RWPE1 (cell line): Measurements from ENCODE around the gene SPARC.

ENCODE experiments used
- CTCF ChIA-PET: fragments of 350-600 bp; sonication (Branson Sonifier 250); formaldehyde crosslinking; extraction: SDS; loops from one replicate; lab custom pipeline; 2021; lab: Yijun Ruan, JAX
- POLR2A ChIA-PET: fragments of 400-600 bp; formaldehyde crosslinking; extraction: SDS; loops from one replicate; lab custom pipeline; 2020; ENCODE audit warnings: antibody characterized with exemption; ENCODE audit not compliant: low non-redundant PET; lab: Yijun Ruan, JAX
- DNase-seq: peaks from one replicate; pipeline ENCODE4 v3.0.0; 2012; ENCODE audit warnings: low spot score
- H3K27ac ChIP-seq: fragments of 450-650 bp; 2 replicates; pipeline ENCODE4 v1.5.1; 2017
- TF ChIP-seq, protein P1 (sequence below): fragments of 450-650 bp; conservative IDR thresholded peaks from 2 replicates; pipeline ENCODE4 v1.5.1; 2017; ENCODE audit warnings: low read depth, mild to moderate bottlenecking

The SPARC gene

DNA sequence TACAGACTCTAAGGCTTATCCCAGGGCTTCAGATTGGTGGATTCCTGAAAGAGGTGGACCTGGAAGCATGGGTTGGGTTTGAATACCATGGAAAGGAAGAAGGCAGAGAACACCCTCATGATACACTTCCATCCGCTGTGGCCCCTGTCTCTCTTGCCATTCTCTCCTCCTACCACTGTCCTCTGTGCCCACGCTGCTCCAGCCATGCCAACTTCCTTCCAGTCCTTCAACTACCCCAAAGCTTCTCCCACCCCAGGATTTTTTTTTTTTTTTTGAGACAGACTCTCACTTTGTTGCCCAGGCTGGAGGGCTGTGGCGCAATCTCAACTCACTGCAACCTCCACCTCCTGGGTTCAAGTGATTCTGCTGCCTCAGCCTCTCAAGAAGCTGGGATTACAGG is 1.7 kb upstream of the SPARC start:
- POLR2A ChIA-PET = no interaction called here
- TF ChIP-seq, protein P1, sequence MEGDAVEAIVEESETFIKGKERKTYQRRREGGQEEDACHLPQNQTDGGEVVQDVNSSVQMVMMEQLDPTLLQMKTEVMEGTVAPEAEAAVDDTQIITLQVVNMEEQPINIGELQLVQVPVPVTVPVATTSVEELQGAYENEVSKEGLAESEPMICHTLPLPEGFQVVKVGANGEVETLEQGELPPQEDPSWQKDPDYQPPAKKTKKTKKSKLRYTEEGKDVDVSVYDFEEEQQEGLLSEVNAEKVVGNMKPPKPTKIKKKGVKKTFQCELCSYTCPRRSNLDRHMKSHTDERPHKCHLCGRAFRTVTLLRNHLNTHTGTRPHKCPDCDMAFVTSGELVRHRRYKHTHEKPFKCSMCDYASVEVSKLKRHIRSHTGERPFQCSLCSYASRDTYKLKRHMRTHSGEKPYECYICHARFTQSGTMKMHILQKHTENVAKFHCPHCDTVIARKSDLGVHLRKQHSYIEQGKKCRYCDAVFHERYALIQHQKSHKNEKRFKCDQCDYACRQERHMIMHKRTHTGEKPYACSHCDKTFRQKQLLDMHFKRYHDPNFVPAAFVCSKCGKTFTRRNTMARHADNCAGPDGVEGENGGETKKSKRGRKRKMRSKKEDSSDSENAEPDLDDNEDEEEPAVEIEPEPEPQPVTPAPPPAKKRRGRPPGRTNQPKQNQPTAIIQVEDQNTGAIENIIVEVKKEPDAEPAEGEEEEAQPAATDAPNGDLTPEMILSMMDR = no peak
- H3K27ac ChIP-seq = no peak overlapping the region
- CTCF ChIA-PET = no interaction called here
- no peak for DNase-seq

DNA sequence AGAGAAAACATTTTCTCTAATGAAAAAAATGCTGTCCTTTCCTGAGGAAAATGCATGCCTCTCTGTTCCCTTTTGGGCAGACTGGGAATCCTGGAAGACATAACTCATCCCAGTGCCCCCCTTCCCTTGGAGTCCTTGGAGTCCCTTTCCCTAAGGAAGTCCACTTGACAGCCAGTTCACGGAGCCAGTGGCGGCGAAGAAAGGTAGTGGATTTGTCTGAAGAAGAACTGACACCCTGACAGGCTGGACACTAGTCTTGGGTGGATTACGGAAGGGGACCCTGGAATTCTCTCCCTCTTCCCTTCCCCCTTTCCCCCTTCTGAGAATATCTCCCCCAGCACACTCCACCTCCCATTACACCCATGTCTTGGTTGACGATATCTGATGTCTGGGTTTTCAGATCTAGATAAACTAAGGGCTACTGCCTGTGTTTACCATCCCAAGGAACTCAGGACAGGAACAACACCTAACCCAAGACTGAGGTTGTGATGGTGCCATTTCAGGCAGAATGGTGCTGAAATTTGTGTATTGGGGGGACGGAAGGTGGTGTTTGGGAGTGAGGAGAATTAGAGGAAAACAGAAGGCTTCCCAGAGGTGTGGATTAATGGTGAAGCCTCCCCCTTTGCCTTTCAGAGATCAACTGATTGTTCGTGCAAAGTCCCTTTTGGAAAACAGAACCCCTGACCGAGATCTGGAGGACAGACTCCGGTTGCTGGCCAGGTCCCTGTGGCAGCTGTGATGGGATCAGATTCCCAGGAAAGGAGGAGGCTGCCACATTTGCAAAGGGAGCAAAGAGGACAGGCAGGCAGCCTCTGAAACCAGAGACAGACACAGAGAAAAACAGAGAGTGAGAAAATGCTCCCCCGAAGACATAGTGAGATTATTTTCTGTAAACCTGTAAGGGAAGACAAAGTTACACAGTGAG is 704 bp downstream of the SPARC start:
- CTCF ChIA-PET = interaction anchor here (0.6 to 0.7 kb wide), 2 partner anchors 33 to 604 kb away, joined by 3 read pairs; no protein-coding TSS in a partner anchor
- no peak for DNase-seq
- H3K27ac ChIP-seq = peak overlapping the region; percentile 89
- POLR2A ChIA-PET = no interaction called here
- TF ChIP-seq, protein P1 = no peak

DNA sequence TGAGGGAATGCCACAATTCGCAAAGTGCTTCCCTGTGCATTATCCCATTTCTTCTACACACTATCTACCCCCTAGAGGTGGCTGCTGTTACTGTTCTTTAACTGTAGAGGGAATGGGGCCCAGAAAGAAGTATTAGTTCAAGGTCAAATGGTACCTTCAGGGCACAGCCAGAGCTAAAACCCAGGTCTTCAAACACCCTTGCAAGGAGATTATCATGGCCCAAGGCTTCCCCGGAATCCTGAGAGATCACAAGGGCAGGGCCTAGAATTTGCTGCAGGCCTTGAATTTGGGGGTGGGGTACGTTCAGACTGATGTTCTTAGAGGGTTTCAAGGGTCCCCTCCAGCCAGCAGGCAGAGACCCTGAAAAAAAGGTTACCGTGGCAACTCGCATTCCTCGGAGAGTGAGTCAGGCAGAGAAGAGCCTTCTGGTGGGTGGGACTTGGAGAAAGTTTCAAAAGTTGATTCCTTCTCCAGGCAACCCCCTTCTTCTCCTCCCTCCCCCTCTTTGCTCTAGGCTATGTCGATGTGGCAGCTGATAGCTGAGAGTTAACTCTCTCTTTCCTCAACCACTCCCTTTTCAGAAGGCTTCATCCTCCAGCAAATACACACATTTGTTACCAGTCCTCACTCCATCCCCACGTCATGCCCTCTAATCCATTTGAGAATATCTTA is 1.9 kb downstream of the SPARC start:
- TF ChIP-seq, protein P1 = no peak; the same call in 1 of the 2 replicates
- CTCF ChIA-PET = interaction anchor here (0.5 to 1.4 kb wide), 7 partner anchors 24 to 764 kb away, joined by 3 to 6 read pairs (median 4); no protein-coding TSS in a partner anchor
- peak; percentile 84 for DNase-seq
- peak overlapping the region; percentile 89 for H3K27ac ChIP-seq
- POLR2A ChIA-PET = interaction anchor here (1.0 kb wide), 1 partner anchor 19 kb away, joined by 3 read pairs; no protein-coding TSS in a partner anchor

DNA sequence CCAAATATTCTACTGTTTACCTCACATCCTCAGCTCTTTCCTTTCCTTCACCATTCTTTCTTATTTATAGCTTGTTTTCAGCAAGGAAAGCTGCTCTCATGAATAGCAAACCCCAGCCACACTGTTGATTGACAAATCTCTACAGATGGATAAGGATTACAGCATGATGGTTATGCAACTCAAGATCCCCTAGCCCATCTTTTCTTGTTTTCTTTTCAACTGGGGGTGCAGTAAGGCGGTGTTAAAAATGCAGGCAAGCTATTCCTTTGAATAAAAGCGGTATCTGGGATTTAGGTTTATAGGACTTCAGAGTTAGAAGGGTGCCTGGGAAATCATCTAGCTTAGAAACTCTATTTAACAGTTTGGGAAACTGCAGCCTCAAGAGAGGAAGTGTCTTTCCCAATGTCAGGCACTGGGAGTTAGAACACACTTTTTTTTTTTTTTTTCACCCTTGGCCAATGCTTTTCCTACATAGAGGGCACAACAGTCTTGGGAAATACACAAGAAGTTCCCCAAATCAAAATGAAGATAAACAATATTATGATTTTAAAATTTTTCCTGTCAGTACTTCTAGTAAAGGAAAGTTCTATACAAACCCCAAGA is 2.6 kb downstream of the SPARC start:
- TF ChIP-seq, protein P1 = no peak
- DNase-seq = no peak
- CTCF ChIA-PET = interaction anchor here (0.6 to 1.4 kb wide), 7 partner anchors 11 to 765 kb away, joined by 3 to 7 read pairs (median 4); no protein-coding TSS in a partner anchor
- POLR2A ChIA-PET = interaction anchor here (1.0 kb wide), 1 partner anchor 18 kb away, joined by 3 read pairs; no protein-coding TSS in a partner anchor
- no peak overlapping the region for H3K27ac ChIP-seq

DNA sequence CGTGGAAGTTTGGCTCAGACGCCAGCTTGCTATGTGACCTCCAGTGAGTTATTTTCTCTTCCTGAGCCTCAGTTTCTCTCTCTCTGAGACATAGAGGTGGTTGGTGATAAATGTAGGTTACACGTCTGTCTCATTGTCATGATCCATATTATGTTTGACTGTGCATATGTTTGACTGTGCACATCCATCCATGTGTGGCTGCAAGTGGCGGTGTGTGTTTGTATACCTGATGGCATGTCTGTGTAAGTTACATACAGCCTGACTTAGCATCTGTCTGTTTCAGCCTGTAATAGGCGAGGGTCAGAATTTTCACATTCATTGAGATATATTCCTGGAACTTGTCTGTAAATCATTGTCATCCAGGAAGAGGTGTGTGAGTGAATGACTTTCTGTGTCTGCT is 3.3 kb downstream of the SPARC start:
- ChIA-PET CTCF (interaction anchor here (0.8 to 0.9 kb wide), 2 partner anchors 25 to 664 kb away, joined by 6 to 7 read pairs; no protein-coding TSS in a partner anchor), POLR2A (no interaction called here)

More for the DNA sequence above, 3.3 kb downstream of the SPARC start:
- peak overlapping the region; percentile 91 for H3K27ac ChIP-seq
- TF ChIP-seq, protein P1 = no peak
- no peak for DNase-seq
